Nephron (organoid): Measurements from ENCODE around the gene DYNLT1.

Source experiments
- H3K27ac Mint-ChIP-seq, 3 experiments: 2 replicates each; pipeline ENCODE4 v1.8.0; 2020; ENCODE audit warnings: mixed read lengths in 3 of 3, mild to moderate bottlenecking in 2 of 3, moderate library complexity in 1 of 3
- H3K27me3 Mint-ChIP-seq: 2 replicates; pipeline ENCODE4 v1.8.0; 2021; ENCODE audit warnings: low read depth, mild to moderate bottlenecking, moderate library complexity, mixed read lengths
- H3K36me3 Mint-ChIP-seq: 2 replicates; pipeline ENCODE4 v1.8.0; 2020; ENCODE audit warnings: low read depth, mixed read lengths
- H3K4me1 Mint-ChIP-seq: 2 replicates; pipeline ENCODE4 v1.8.0; 2020; ENCODE audit warnings: mixed read lengths
- H3K4me3 Mint-ChIP-seq, 3 experiments: 2 replicates each; pipeline ENCODE4 v1.8.0; 2020; ENCODE audit warnings: mild to moderate bottlenecking in 3 of 3, mixed read lengths in 3 of 3, moderate library complexity in 2 of 3
- H3K9me3 Mint-ChIP-seq: 2 replicates; pipeline ENCODE4 v1.8.0; 2020; ENCODE audit warnings: mixed read lengths
- TF ChIP-seq, protein P1 (sequence below), 3 experiments: fragments of 200-600 bp; sonication (generic); IDR thresholded peaks; one replicate each; pipeline ENCODE4 v1.5.0; 2021; ENCODE audit warnings: antibody characterized with exemption in 3 of 3; ENCODE audit not compliant: unreplicated experiment in 3 of 3

DYNLT1 gene

DNA sequence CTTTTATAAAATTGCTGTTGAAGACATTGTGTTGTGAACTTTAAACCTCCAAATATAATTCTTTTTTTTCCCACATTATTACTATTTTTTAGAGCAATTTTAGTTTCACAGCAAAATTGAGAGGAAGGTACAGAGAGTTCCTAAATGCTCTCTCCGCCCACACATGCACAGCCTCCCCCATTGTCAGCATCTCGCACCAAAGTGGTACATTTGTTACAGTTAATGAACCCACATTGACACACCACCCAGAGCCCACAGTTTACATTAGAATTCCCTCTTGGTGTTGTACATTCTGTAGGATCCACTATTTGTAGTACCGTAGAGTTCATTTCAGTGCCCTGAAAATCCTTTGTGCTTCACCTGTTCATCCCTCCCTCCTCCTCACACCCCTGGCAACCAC is 50.9 kb downstream of the DYNLT1 start:
- Mint-ChIP-seq H3K27me3 (no peaks in the 10 kb centered on the region), H3K4me3 (no peak overlapping the region), H3K27ac (no peak overlapping the region), H3K9me3 (no peaks in the 10 kb centered on the region), H3K4me1 (no peaks in the 10 kb centered on the region), H3K36me3 (peaks cover 72% of the 10 kb centered on the region)
- TF ChIP-seq, protein P1, sequence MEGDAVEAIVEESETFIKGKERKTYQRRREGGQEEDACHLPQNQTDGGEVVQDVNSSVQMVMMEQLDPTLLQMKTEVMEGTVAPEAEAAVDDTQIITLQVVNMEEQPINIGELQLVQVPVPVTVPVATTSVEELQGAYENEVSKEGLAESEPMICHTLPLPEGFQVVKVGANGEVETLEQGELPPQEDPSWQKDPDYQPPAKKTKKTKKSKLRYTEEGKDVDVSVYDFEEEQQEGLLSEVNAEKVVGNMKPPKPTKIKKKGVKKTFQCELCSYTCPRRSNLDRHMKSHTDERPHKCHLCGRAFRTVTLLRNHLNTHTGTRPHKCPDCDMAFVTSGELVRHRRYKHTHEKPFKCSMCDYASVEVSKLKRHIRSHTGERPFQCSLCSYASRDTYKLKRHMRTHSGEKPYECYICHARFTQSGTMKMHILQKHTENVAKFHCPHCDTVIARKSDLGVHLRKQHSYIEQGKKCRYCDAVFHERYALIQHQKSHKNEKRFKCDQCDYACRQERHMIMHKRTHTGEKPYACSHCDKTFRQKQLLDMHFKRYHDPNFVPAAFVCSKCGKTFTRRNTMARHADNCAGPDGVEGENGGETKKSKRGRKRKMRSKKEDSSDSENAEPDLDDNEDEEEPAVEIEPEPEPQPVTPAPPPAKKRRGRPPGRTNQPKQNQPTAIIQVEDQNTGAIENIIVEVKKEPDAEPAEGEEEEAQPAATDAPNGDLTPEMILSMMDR (IDR thresholded peaks at IDR 0.05; ENCODE audit: unreplicated experiment in 3 of 3) = no peak

DNA sequence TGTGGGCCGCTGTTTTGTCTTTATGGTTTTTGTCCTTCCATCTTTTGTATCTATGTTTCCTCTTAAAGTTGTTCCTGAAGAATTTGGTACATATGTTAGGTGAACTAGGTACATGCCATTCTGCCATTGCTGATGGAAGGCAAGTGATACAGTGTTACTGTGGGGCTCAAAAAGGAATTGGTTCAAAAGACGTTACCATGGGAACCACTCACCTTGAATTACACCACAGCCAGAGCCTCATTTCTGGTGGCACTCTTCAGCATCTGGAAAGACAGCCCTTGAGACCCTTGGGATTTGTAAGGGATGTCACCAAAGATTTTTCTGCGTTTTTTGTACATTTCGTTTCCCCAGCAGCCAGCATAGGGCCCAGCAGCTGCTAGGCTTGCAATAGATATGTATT is 52.7 kb downstream of the DYNLT1 start:
- TF ChIP-seq, protein P1 (IDR thresholded peaks at IDR 0.05; ENCODE audit: unreplicated experiment in 3 of 3) = no peak
- Mint-ChIP-seq H3K36me3 (peaks cover 79% of the 10 kb centered on the region), H3K9me3 (no peaks in the 10 kb centered on the region), H3K4me3 (no peak overlapping the region), H3K27me3 (no peaks in the 10 kb centered on the region), H3K4me1 (no peaks in the 10 kb centered on the region), H3K27ac (no peak overlapping the region)

DNA sequence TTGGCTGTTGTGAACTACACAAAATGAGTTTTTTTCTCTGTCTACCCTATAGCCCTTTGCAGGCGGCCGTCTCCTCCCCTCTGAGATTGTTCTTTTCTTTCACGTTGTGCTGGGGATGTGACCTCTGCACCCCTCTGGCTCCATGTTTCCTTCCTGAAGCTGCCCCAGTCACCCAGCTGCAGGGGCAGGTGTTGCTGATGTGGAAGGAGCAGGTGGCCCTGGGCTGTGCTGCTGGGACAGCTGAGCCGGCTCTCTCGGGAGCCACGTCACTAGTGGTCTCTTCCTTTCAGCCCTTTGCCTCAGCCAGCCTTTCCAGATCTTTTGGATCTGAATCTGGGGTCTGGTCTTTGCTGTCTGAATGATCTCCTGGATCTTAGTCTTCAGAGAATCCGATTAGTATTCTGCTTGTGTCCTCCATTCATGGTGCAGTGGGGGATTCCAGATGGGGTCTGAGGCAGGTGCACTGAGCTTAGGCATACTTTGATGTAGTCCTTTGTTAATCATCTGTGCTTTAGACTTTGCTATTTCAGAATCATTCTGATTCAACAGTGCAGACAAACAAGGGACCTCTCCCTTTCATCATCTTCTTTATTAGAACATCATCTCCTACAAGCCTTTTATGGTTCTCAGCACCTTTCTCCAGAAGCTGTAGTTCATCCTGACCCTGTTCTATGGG is 53.3 kb downstream of the DYNLT1 start:
- TF ChIP-seq, protein P1 (IDR thresholded peaks at IDR 0.05; ENCODE audit: unreplicated experiment in 3 of 3) = no peak
- H3K4me3 Mint-ChIP-seq = no peak overlapping the region
- H3K36me3 Mint-ChIP-seq = peaks cover 79% of the 10 kb centered on the region

DNA sequence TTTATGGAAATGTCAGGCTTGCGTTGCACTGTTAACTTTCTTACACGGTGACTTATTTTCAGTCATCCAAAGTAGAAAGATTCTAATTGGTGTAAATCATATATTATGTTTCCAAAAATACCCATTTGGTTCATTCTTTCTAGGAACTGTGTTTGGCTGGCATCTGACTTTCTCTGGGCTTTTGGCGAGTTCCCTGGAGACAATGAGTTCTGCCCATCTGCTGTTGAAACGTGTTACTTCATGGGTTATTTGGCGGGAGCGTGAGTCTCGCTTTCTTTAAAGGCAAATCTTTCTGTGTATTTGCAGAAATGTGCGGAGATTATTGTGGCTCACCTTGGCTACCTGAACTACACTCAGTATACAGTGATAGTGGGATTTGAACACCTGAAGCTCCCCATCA is 55.2 kb downstream of the DYNLT1 start:
- TF ChIP-seq, protein P1 (IDR thresholded peaks at IDR 0.05; ENCODE audit: unreplicated experiment in 3 of 3) = no peak

More for the DNA sequence above, 53.3 kb downstream of the DYNLT1 start:
- Mint-ChIP-seq H3K4me1 (no peaks in the 10 kb centered on the region), H3K9me3 (no peaks in the 10 kb centered on the region), H3K27me3 (no peaks in the 10 kb centered on the region), H3K27ac (no peak overlapping the region)

DNA sequence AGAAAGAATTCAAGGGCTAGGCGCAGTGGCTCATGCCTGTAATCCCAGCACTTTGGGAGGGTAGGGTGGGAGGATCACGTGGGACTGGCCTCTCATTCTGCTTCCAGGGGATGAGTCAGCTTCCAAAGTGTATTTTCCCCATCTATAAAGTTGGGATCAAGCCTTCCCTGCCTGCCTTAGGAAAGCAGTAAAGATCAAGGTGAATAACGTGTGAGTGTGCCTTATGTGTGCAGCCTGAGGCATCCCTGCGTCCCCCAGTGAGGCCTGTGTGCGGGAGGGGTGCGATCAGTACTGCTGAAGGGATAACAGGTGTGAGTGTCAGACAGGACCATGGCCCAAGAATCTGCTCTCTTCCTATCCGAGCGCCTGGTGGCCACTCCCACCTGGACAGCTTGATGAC is 57.9 kb downstream of the DYNLT1 start:
- no peaks in the 10 kb centered on the region for H3K4me1 Mint-ChIP-seq
- TF ChIP-seq, protein P1 (IDR thresholded peaks at IDR 0.05; ENCODE audit: unreplicated experiment in 3 of 3) = no peak
- no peaks in the 10 kb centered on the region for H3K9me3 Mint-ChIP-seq
- H3K27ac Mint-ChIP-seq = no peak overlapping the region
- no peak overlapping the region for H3K4me3 Mint-ChIP-seq
- H3K36me3 Mint-ChIP-seq = peaks cover 82% of the 10 kb centered on the region
- H3K27me3 Mint-ChIP-seq = no peaks in the 10 kb centered on the region

More for the DNA sequence above, 55.2 kb downstream of the DYNLT1 start:
- Mint-ChIP-seq H3K4me1 (no peaks in the 10 kb centered on the region), H3K4me3 (no peak overlapping the region), H3K36me3 (peaks cover 83% of the 10 kb centered on the region), H3K9me3 (no peaks in the 10 kb centered on the region), H3K27ac (no peak overlapping the region), H3K27me3 (no peaks in the 10 kb centered on the region)
